ENCODE measurements around the gene SERPING1.
A peak's percentile ranks its signal among the peaks of the same experiment; 100 is the strongest.

The SERPING1 gene

DNA sequence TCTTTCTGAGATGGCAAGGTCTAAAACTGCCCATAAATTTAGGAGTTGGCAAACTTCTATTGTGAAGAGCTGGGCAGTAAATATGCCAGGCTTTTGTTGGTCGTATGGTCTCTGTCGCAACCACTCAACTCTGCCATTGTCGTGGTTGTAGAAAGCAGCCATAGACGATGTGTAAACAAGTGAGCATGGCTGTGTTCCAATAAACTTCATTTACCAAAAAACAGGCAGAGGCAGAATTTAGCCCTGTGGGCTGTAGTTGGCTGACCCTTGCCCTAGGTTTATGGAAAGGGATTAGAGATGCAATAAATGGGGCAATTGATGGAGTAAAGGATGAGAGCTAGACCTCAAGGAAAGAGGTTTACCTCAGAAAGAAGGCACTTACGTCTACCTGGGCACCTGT, 34.6 kb downstream of the SERPING1 start:
- Mint-ChIP-seq H3K4me1 (peaks cover 4% of the 10 kb centered on the region), H3K27me3 (ENCODE audit: low read depth) (no peaks in the 10 kb centered on the region), H3K36me3 (ENCODE audit: low read depth) (no peaks in the 10 kb centered on the region), H3K9me3 (no peaks in the 10 kb centered on the region), H3K4me3 (no peak overlapping the region), H3K27ac (no peak overlapping the region)
- TF ChIP-seq, protein P1, sequence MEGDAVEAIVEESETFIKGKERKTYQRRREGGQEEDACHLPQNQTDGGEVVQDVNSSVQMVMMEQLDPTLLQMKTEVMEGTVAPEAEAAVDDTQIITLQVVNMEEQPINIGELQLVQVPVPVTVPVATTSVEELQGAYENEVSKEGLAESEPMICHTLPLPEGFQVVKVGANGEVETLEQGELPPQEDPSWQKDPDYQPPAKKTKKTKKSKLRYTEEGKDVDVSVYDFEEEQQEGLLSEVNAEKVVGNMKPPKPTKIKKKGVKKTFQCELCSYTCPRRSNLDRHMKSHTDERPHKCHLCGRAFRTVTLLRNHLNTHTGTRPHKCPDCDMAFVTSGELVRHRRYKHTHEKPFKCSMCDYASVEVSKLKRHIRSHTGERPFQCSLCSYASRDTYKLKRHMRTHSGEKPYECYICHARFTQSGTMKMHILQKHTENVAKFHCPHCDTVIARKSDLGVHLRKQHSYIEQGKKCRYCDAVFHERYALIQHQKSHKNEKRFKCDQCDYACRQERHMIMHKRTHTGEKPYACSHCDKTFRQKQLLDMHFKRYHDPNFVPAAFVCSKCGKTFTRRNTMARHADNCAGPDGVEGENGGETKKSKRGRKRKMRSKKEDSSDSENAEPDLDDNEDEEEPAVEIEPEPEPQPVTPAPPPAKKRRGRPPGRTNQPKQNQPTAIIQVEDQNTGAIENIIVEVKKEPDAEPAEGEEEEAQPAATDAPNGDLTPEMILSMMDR (IDR thresholded peaks at IDR 0.05; ENCODE audit: unreplicated experiment in 3 of 3) = no peak

DNA sequence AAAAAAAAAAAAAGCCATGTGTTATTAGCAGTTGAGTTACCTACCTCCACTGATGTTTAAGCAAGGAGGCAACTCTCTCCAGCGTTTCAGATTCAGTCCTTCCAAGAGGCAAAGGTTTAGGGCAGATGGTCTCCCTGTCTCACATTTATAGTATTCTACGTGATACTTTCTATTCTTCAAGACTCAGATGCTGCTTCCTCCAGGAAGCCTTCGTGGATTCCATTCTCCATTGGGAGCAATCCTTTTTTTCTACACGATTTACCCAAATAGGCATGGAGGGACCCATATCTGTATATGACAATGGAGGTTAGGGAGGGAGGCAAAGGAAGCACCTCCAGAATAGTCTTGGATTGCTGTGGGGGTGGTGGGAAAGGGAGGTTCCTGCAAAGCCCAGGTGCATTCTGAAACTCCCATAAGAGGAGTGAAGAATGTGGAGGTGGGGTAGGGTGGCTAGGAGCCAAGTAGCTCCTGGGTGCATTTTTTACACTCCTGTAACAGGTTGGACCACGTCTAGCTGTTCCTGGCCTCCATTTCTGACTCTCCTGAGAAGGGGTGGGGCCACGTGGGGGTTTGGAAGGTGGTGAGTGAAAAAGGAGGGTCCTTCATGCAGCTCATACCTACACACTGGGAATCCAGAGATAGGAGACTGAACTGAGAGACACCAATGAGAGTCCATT, 36.0 kb downstream of the SERPING1 start:
- H3K27ac Mint-ChIP-seq = no peak overlapping the region
- no peaks in the 10 kb centered on the region for H3K27me3 Mint-ChIP-seq (ENCODE audit: low read depth)
- H3K4me3 Mint-ChIP-seq = no peak overlapping the region
- peaks cover 11% of the 10 kb centered on the region for H3K4me1 Mint-ChIP-seq
- H3K36me3 Mint-ChIP-seq (ENCODE audit: low read depth) = no peaks in the 10 kb centered on the region
- TF ChIP-seq, protein P1 (IDR thresholded peaks at IDR 0.05; ENCODE audit: unreplicated experiment in 3 of 3) = no peak
- no peaks in the 10 kb centered on the region for H3K9me3 Mint-ChIP-seq

DNA sequence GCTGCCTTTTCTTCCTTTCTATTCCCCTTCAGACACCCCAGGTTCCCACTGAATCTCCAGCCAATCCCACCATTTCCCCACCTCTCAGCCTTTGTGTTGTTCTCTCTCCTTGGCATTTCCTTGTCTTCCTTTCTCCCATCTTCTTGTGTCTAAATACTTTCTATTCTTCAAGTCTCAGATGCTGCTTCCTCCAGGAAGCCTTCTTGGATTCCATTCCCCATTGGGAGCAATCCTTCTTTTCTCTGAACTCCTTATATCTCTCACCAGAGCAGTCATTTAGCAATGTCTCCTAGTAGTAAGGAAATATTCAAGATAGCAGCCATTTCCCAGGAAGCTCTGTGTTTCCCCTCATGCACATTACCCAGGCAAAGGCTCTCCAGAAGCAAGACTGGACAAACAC, 36.8 kb downstream of the SERPING1 start:
- Mint-ChIP-seq H3K4me3 (no peak overlapping the region), H3K9me3 (no peaks in the 10 kb centered on the region), H3K4me1 (peaks cover 8% of the 10 kb centered on the region), H3K36me3 (ENCODE audit: low read depth) (no peaks in the 10 kb centered on the region), H3K27me3 (ENCODE audit: low read depth) (peaks cover 4% of the 10 kb centered on the region), H3K27ac (no peak overlapping the region)
- TF ChIP-seq, protein P1 (IDR thresholded peaks at IDR 0.05; ENCODE audit: unreplicated experiment in 3 of 3) = no peak

DNA sequence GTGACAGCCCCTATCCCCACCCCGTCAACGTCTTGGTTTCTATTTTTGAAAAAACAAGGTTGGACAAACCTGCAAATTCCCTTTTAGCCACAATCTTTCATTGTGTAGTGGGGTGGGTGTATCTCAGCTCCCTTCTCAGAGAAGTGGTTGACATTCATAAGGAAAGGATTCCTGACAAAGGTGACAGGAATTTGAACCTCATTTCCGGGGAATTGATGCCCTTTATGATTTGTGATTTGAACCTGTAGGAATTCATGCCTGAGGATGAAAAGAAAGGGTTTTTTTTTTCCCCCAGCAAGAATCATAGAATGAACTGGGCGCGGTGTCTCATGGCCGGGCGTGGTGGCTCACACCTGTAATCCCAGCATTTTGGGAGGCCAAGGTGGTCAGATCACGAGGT, 37.8 kb downstream of the SERPING1 start:
- TF ChIP-seq, protein P1 (IDR thresholded peaks at IDR 0.05; ENCODE audit: unreplicated experiment in 3 of 3) = no peak
- Mint-ChIP-seq H3K36me3 (ENCODE audit: low read depth) (no peaks in the 10 kb centered on the region), H3K4me1 (peaks cover 14% of the 10 kb centered on the region), H3K4me3 (no peak overlapping the region), H3K27ac (no peak overlapping the region), H3K27me3 (ENCODE audit: low read depth) (peaks cover 4% of the 10 kb centered on the region), H3K9me3 (no peaks in the 10 kb centered on the region)

DNA sequence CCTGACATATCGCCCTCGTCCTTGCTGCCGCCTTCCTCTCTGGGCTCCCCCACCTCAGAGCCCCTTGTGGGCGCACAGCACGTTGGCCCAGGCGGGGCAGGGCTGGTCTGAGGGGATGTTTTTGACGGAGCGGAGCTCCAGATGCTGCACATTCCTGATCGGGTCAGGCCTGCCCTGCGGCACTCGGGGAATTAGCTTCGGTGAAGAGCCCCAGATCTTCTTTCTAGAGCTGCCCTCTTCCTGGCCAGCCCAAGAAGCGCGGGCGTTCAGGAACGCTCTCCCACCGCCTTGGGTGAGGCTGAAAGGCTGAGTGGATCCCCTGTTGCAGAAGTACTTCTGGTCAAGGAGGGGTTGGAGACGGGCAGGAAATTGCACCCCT, 40.1 kb downstream of the SERPING1 start:
- Mint-ChIP-seq H3K27me3 (ENCODE audit: low read depth) (peaks cover 4% of the 10 kb centered on the region), H3K4me3 (peak overlapping the region; percentile 89 to 95 (median 94)), H3K4me1 (peaks cover 31% of the 10 kb centered on the region), H3K36me3 (ENCODE audit: low read depth) (peaks cover 12% of the 10 kb centered on the region), H3K27ac (peak overlapping the region; percentile 96 to 100 (median 98)), H3K9me3 (no peaks in the 10 kb centered on the region)
- TF ChIP-seq, protein P1 (IDR thresholded peaks at IDR 0.05; ENCODE audit: unreplicated experiment in 3 of 3) = no peak

All from nephron (organoid).